Fibroblast of villous mesenchyme (primary cell): Measurements from ENCODE around the gene TKTL1. TPM values are rescaled to one million over a fixed set of nuclear protein-coding genes. Genes with fewer than 3 reads are reported as not detected.
"Not testable (repeated sequence)": the region's sequence is repeated elsewhere in the genome, so short reads cannot be mapped to it uniquely, and the experiment has no call there.

Experiments
- DNase-seq: peaks from one replicate; pipeline ENCODE4 v3.0.0-alpha.2; 2010; ENCODE audit warnings: low read depth
- H3K4me3 ChIP-seq: 2 replicates; pipeline ENCODE4 v1.5.1; 2011; ENCODE audit warnings: low read depth, mild to moderate bottlenecking, low read length
- CTCF ChIP-seq: IDR thresholded peaks from 2 replicates; pipeline ENCODE4 v1.5.1; 2012; ENCODE audit warnings: low read depth, mild to moderate bottlenecking, low read length; ENCODE audit not compliant: insufficient read depth
- total RNA-seq: library from RNA; depleted of rRNA; stranded (reverse); fragments of >200 nt; gene quantifications from 2 replicates; pipeline ENCODE4 v1.2.3, GENCODE V29; 2012

Gene TKTL1
- total RNA-seq: not detected in 2 replicates

GRCh38 chrX:154295664-154296310, at the start of gene TKTL1:
TSS of gene TKTL1 (plus strand) at chrX:154295795. CDS start at chrX:154295860, 65 bp downstream.
- no peak for TF ChIP-seq CTCF
- no peak for DNase-seq
- H3K4me3 ChIP-seq: no peak within 1 kb of the TSS

- DNase-seq, H3K4me3 ChIP-seq: not testable (repeated sequence)
Measured at GRCh38 chrX:154247377-154248045, 48.1 kb upstream of the TKTL1 start.

- H3K4me3 ChIP-seq, DNase-seq: not testable (repeated sequence)
Measured at GRCh38 chrX:154248076-154248475, 47.5 kb upstream of the TKTL1 start.

- H3K4me3 ChIP-seq, DNase-seq: not testable (repeated sequence)
Measured at GRCh38 chrX:154257282-154257681, 38.3 kb upstream of the TKTL1 start, which contains the start of gene OPN1MW3. TSS of gene OPN1MW3 (plus strand) at chrX:154257582. CDS start at chrX:154257620, 38 bp downstream.

GRCh38 chrX:154258711-154259110, 36.9 kb upstream of the TKTL1 start:
- not testable (repeated sequence) for H3K4me3 ChIP-seq, DNase-seq

GRCh38 chrX:154263072-154263471, 32.5 kb upstream of the TKTL1 start:
- not testable (repeated sequence) for DNase-seq, H3K4me3 ChIP-seq

- DNase-seq: not testable (repeated sequence)
Measured at GRCh38 chrX:154269245-154269644, 26.4 kb upstream of the TKTL1 start.

GRCh38 chrX:154284489-154285338, 10.9 kb upstream of the TKTL1 start:
- H3K4me3 ChIP-seq, DNase-seq: not testable (repeated sequence)

More at GRCh38 chrX:154269245-154269644, 26.4 kb upstream of the TKTL1 start:
- H3K4me3 ChIP-seq: not testable (repeated sequence)

- DNase-seq, H3K4me3 ChIP-seq: not testable (repeated sequence)
Measured at GRCh38 chrX:154286406-154286805, 9.2 kb upstream of the TKTL1 start.

GRCh38 chrX:154294791-154295574, 612 bp upstream of the TKTL1 start, which contains the start of gene TEX28:
TSS of gene TEX28 (minus strand) at chrX:154295124. CDS start at chrX:154292117, 3,007 bp downstream.
- no peak for TF ChIP-seq CTCF
- DNase-seq: no peak
- H3K4me3 ChIP-seq: no peak within 1 kb of the TSS
